GM19468 (cell line): Measurements from ENCODE around the gene TCAIM.
"Not testable (repeated sequence)": the region's sequence is repeated elsewhere in the genome, so short reads cannot be mapped to it uniquely, and the experiment has no call there.

ENCODE experiments used
- ATAC-seq: cut with Tn5 transposase; IDR thresholded peaks from one replicate; pipeline ENCODE4 v1.9.1; 2021; ENCODE audit warnings: mild to moderate bottlenecking, moderate library complexity, moderate number of reproducible peaks; ENCODE audit not compliant: unreplicated experiment; ENCODE audit errors: extremely low read depth

The TCAIM gene

GRCh38 chr3:44411031-44411645 lies 72.6 kb downstream of the TCAIM start:
- ATAC-seq = no peak

DNA sequence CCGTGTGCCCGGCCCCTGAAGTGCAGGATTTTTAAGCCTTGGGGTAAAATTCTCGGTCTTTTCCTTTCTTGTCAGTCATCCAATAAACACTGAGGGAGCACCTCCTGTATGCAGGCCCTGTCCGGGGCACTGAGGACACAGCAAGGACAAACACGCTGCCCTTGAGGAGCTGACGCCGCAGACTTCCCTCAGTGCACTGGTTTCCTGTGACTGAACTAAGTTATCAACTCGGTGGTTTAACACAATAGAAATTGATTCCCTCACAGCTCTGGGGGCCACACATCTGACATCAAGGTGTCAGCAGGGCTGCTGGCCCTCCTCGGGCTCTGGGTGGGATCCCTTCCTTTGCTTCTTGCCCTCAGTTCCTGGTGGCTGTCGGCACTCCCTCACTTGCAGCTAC lies 73.8 kb downstream of the TCAIM start:
- no peak for ATAC-seq

DNA sequence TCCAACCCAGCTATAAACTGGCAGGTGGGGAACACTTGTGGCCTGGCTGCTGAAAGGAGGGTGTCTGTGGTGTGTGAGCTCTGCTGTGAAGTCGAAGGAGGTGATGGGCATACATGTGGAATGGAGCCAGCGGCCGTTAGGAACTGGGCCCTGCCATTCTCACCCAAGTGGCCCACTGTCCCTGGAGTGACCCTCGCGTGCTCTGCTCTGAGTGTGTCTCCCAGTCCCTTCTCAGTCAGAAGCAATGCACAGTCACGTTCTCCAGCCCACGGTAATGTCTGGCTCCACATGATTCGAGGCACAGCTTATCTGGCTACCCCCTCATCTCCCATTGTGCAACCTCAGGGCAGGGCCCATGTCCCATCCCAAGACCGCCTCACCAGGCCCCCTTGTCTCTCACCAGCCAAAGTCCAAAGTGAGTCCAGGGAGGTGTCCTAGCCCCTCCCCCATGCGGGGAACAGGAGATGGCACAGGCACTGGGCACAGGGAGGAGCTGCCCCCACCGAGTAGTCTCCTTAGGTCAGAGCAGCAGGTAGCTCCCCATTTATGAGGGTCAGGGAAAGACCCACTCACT lies 76.0 kb downstream of the TCAIM start:
- no peak for ATAC-seq

- ATAC-seq = no peak
These were observed 76.9 kb downstream of the TCAIM start for GRCh38 chr3:44415421-44415820.

DNA sequence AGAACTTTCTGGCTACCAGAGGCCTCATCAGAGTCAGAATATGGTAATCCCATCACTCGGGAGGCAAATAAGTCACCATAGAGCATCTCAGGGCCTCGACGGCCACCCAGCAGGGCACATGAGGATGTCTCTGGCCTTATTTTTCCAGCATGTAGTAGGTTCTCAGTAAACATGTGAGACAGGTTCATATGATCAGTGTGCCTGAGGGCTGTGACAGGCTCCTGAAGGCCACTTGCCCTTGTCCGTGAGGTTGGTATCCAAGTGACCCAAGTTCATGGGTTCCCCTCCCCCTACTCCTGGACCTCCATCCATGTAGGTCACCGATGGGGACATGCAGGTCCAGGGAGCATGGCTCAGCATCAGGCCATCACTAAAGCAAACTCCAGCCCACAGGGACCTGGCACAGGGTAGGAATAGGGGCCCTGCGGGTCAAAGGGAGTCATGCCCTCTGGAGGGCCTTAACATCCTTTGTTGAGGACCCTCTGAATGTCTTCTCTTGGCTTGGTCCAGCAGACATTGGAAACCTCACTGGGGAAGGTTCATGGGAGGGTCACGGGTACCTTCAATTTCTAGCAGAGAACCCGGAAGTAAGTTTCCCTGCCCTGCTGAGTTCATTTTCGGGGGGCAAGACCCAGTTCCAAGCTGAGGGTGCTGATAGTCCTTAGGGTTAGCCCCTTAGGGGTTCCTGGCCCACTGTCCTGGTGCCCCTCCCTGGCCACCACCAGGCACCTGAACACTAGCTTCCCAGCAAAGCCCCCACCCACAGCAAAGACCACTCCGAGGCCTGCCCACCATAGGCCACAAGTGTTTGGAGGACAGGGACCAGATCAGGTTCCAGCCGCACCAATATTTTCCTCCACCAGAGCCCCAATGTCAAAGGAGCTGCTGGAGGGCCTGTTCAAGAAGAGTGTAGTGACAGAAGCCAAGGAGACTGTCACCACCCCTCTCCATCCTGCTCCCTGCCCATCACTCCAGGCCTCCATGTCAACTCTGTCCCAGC lies 77.8 kb downstream of the TCAIM start:
- no peak for ATAC-seq

GRCh38 chr3:44418118-44418517 lies 79.6 kb downstream of the TCAIM start:
- not testable (repeated sequence) for ATAC-seq

- no peak for ATAC-seq
These were observed 80.0 kb downstream of the TCAIM start for GRCh38 chr3:44418549-44418948.

DNA sequence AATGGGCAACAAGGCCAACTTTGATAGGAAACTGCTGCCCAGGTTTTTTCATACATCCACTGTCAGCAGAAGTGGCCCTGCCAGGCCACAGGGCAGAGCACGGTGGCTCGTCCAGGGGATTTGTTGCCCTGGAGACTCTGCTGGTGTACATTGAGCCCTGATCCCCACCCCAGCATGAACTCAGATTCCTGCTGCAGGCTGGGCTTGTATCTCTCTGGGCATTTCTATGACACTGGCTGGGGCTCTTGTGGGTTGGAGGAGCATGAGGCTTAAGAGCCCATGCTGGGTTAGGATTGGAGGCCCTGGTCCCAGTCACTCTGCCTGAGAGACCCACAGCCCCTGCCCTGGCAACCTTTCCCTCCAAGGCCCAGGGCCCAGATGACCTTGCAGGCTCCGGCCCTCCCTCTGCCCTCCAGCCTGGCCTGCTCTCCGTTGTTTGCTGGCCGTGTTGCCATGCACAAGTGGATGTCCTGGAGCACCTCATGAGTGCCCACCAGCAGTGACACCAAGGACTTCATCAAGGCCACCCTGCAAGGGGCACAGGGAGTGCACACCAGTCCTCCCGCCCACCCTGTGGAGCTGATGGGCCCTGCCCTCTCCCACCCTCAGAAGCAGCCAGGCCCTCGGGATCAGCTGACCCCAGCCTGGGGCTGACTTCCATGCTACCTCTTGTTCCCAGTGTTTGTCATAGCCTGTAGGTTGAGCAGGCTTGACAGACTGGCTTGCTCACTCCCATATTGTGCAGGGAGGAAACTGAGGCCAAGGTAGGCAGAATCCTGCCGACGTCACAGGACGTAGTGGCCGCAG lies 80.8 kb downstream of the TCAIM start:
- no peak for ATAC-seq

DNA sequence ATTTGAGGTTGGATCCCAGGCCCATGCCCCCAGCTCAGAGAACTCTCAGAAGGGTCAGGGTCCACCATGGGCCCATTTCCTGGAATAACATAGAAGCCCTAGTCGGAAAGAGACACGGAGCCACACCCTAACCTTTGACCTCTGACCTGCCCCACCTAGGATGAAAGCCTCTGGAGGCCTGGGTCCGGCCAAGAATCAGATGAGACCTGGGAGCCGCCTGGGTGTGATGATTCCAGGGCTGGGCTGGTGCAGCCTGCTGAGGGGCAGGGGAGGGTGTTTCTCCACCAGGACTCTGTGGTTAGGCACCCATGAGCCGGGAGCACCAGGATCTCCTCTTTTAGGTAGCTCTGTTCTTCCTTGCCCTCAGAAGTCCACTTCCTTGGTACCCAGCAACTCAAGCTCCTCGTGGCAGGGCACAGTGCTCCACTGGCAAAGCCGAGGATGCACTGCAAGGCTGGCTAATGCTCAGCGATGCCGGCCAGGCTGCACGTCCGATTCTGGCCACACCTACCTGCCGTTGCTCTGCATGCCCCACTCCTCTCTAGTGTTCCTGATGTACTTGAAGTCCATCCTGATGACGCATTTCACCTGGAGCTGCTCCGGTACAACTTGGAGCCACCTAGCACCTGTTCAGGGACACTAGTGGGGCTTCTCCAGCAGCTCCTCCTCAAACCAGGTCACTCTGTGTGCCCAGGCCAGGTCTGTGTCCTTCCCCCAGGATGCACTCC lies 81.5 kb downstream of the TCAIM start:
- ATAC-seq = no peak

GRCh38 chr3:44420676-44421075 lies 82.1 kb downstream of the TCAIM start:
- ATAC-seq = no peak

DNA sequence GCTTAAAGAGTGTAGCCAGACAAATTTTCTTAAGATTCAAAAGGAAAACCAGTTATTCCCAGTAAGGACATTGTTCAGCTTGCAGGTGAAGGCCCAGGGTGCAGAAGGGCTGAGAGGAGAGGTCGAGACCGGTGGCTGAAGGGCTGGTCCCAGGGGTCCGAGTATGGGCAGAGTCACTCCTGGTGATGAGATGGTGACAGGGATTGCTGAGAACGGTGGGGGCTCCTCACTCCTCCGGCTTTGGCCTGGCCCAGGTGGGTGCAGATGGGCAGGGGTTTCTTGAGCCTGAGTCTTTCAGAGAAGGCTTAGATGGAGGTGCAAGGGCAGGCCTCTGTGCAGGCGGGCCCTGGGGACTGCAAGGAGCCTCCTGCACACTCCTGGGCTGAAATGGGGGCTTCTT lies 82.7 kb downstream of the TCAIM start:
- no peak for ATAC-seq

GRCh38 chr3:44424758-44425157 lies 86.2 kb downstream of the TCAIM start:
- no peak for ATAC-seq

GRCh38 chr3:44427683-44428082 lies 89.1 kb downstream of the TCAIM start:
- no peak for ATAC-seq

DNA sequence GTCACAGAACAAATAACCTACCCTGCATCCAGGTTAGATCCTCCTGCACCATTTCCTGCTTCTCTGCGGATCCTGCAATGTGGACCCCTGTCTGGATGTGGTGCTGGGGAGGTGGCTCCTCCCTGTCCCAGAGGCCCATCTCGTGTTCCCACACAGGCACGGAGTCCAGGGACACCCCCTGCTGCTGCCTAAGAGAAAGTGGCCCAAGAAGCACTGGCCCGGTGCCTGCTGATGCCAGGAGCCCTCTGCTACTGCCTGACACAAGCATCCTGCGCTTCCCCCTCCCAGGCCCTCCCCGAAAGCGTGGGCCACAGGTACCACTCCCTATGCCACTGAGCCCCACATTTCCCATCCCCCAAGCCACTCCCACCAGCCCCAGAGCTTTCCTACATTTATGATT lies 90.3 kb downstream of the TCAIM start:
- ATAC-seq = no peak

DNA sequence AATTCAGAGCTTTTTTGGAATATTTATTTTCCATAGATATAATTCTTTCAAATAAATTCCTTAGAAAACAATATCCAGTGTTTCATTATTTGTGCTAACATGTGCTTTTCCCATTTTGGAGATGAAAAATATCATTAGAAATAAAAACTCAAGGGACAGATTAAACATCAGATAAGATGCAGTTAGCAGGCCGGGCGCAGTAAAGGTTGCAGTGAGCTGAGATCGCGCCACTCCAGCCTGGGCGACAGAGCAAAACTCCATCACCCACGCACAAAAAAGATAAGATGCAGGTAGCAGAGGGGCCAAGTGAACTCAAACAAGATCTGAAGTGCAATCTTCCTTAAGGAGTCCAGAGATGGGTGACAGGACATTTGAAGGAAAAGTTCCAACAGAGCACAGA lies 90.9 kb downstream of the TCAIM start:
- no peak for ATAC-seq

DNA sequence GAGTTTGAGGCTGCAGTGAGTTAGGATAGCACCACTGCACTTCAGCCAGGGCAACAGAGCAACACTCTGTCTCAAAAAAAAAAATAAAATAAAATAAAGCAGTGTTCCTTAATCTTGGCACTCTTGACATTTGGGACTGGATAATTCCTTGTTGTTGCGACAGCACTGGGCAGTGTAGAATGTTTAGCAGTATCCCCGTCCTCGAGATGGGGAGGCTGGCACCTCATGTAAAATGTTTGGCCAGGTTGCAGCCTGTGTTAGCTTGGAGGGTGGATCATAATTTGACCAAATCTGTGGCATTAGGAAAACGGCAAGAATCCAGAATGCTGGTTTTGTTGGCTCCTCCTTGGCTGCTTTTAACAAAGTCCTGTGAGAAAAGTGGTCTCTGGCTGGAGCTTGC lies 91.9 kb downstream of the TCAIM start:
- no peak for ATAC-seq

DNA sequence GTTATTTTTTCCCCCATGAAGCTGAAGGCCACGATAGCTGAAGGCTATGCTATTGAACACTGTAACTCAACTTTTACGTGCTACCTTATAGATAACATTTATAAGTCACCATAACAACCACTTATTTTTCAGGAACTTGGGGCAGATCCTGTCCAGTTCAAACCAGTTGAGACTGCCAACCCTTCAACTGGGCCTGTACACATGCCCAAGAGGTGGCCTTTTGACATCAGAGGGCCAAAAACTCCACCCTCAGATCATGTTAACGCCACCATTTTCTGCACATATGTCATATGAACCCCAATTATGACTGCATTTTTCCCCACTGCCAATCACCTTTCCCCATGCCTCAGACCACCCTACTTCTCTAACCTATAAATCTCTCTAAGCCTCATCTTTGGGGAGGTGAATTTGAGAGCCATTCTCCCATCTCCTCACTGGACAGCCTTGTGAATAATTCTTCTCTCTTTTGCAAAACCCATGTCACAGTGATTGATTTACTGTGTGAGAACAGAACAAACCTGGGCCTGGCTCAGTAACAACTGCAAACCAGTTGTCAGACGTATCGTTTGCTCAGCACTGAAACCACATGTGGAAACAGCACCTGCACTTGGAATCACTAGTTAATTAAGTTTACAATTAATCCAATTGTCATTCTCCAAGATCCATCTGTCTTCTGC lies 96.4 kb downstream of the TCAIM start:
- no peak for ATAC-seq

- ATAC-seq = no peak
These were observed 97.6 kb downstream of the TCAIM start for GRCh38 chr3:44436181-44436580.

GRCh38 chr3:44437800-44438199 lies 99.2 kb downstream of the TCAIM start:
- no peak for ATAC-seq
